Esophagus squamous epithelium (tissue), 5 donors: ENCODE data around the gene LIX1L. TPM values are rescaled to one million over a fixed set of nuclear protein-coding genes. Genes with fewer than 3 reads are reported as not detected.
A peak's percentile ranks its signal among the peaks of the same experiment; 100 is the strongest.

ENCODE experiments used
- DNase-seq: peaks from one replicate; lab custom pipeline; 2025; lab: John Stamatoyannopoulos, UW
- H3K27ac ChIP-seq, 4 donors: fragments of 200-600 bp; sonication (generic); one replicate each; pipeline ENCODE4 v1.5.1; 2016 to 2019; ENCODE audit warnings: mild to moderate bottlenecking in 1 of 4
- H3K27me3 ChIP-seq, 4 donors: fragments of 200-600 bp; sonication (generic); 1 replicate in 3 of 4; 2 replicates in 1 of 4; pipeline versions ENCODE4 v1.5.1 to v1.6.0; 2017 to 2021; ENCODE audit warnings: antibody characterized with exemption in 1 of 4
- H3K36me3 ChIP-seq, 3 donors: fragments of 200-600 bp; sonication (generic); one replicate each; pipeline ENCODE4 v1.5.1; 2016 to 2019
- H3K4me1 ChIP-seq, 3 donors: fragments of 200-600 bp; sonication (generic); one replicate each; pipeline ENCODE4 v1.5.1; 2017 to 2019
- H3K4me3 ChIP-seq, 4 donors: fragments of 200-600 bp; sonication (generic); 1 replicate in 3 of 4; 2 replicates in 1 of 4; pipeline ENCODE4 v1.5.1; 2016 to 2019; ENCODE audit warnings: mild to moderate bottlenecking in 2 of 4, moderate library complexity in 1 of 4
- H3K9me3 ChIP-seq, 3 donors: fragments of 200-600 bp; sonication (generic); one replicate each; pipeline ENCODE4 v1.5.1; 2016 to 2019
- POLR2A ChIP-seq, 4 donors: fragments of 450-650 bp; IDR thresholded peaks; one replicate each; pipeline ENCODE4 v1.6.1; 2017; ENCODE audit warnings: antibody characterized with exemption in 4 of 4, mild to moderate bottlenecking in 4 of 4, moderate library complexity in 3 of 4
- WGBS, 2 donors: methylation state at CpG; one replicate each; pipeline ENCODE4 v1.1.5; 2018; 5-methylcytosine and 5-hydroxymethylcytosine counted together
- intact Hi-C: fragments of 100-400 bp; cut with DNase I; formaldehyde crosslinking; loops from one replicate; pipeline ENCODE4 v1.15.0; 2022
- total RNA-seq, 4 donors: library from RNA; depleted of rRNA; stranded (reverse); fragments of >200 nt; gene quantifications; one replicate each; pipeline ENCODE4 v1.1.0, GENCODE V29; 2016
- TF ChIP-seq, protein P1 (sequence below), 6 experiments: fragments of 450-650 bp in 4 of 6; fragments of 200-600 bp in 2 of 6; sonication (generic) in 2 of 6; IDR thresholded peaks; one replicate each; pipeline ENCODE4 v1.5.1; 2016 to 2019; ENCODE audit warnings: antibody characterized with exemption in 6 of 6, mild to moderate bottlenecking in 4 of 6, moderate library complexity in 4 of 6
- donor health status: DM: yes; HTN: yes; CAD: no.

The LIX1L gene
- total RNA-seq, 4 donors from 2014 or later: 1.9 to 12.2 (median 5.9) TPM

DNA sequence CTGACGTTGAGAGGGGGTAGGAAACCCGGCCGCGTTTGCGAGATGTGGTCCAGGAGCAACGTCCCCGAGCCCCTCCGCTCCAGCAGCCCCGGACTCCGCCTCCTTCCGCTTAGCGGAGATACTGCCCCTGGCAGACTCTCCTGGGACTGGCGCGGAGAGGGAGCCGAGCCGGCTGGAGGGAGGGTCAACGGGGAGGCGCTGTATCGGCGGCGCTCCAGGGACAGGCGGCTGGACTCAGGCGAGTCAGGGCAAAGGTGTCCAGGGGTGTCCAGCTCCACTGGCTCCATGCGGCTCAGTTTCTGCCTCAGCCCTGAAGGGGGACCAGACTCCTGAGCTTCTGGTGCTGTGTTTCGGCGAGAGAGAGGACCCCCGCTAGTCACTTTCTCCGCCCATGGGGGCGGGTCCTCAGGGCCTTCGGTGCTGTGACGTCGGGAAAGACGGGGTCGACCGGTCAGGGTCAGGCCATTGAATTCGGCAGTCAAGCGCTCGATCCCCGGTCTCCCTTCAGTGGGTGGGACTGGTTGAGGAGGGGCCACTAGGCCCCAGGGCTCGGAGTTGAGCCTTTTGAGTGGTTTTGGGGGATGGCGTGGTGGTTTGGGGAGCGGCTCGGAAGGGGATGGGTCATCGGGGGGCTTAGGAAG lies 2.8 kb upstream of the LIX1L start:
- Histone ChIP-seq H3K36me3 (no peaks in the 10 kb centered on the region), H3K27me3 (peaks cover 0 to 10% (median 0%) of the 10 kb centered on the region in 4 donors), H3K4me1 (peaks cover 30 to 97% (median 47%) of the 10 kb centered on the region in 3 donors), H3K4me3 (peak overlapping the region; percentile 37 to 79 (median 62)), H3K27ac (peak overlapping the region; percentile 68 to 96 (median 92)), H3K9me3 (no peaks in the 10 kb centered on the region)
- WGBS, 2 donors: no CpG with 5 or more reads among the region's 44 CpGs
- DNase-seq: no peak
- TF ChIP-seq, protein P1, sequence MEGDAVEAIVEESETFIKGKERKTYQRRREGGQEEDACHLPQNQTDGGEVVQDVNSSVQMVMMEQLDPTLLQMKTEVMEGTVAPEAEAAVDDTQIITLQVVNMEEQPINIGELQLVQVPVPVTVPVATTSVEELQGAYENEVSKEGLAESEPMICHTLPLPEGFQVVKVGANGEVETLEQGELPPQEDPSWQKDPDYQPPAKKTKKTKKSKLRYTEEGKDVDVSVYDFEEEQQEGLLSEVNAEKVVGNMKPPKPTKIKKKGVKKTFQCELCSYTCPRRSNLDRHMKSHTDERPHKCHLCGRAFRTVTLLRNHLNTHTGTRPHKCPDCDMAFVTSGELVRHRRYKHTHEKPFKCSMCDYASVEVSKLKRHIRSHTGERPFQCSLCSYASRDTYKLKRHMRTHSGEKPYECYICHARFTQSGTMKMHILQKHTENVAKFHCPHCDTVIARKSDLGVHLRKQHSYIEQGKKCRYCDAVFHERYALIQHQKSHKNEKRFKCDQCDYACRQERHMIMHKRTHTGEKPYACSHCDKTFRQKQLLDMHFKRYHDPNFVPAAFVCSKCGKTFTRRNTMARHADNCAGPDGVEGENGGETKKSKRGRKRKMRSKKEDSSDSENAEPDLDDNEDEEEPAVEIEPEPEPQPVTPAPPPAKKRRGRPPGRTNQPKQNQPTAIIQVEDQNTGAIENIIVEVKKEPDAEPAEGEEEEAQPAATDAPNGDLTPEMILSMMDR (IDR thresholded peaks at IDR 0.05): peak in 2 of 6 experiments; percentile 14 to 17
- peak in 2 of 4 donors; percentile 27 to 73 for TF ChIP-seq POLR2A (IDR thresholded peaks at IDR 0.05)
- intact Hi-C loops: loop anchor here (5.0 kb wide), 1 partner anchor 43 kb away; the partner anchor contains the start of gene PEX11B

DNA sequence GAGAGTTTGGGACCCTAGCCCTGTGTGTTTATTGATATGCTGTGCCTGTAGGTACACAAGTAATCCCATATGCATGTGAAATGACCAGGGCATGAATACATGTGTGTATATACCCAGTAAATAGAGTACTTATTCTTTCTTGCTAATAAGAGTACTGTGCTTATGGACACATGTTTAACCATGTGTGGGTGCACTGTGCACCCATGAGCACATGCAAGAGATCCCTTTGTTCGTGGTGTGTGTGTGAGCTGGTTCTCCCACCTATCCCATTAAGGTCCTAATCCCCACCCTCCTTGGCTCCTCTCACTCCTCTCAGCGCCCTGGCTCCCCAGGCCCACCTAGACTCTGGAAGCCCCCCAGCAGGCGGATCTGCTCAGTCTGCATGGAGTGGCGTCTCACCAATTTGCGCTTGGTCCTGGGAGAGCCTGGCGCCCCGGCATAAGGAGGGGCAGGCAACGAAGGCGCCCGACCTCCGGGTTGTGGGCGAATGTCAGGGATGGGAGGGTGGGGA lies 2.2 kb upstream of the LIX1L start:
- DNase-seq: no peak
- intact Hi-C loops: loop anchor here (5.0 kb wide), 1 partner anchor 43 kb away; the partner anchor contains the start of gene PEX11B
- TF ChIP-seq, protein P1 (IDR thresholded peaks at IDR 0.05): no peak
- no peak for TF ChIP-seq POLR2A (IDR thresholded peaks at IDR 0.05)

DNA sequence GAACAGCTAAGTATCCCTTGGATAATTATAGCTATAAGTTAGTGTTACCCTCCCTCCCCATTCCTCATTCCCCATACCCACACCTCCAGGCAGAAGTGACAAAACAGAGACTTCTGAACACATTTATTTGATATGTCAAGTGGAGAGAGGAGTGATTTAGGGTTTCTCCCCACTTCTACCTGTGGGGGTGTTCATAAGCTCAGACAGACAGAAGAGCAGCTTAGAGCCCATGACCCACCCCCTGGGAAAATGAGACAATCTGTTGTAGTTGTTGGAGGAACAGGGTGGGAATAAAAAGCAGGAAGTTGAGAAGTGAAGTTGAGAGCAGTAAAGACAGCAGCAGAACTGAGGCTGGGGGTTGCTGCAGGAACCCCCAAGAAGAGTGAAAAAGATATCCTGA lies 1.5 kb upstream of the LIX1L start:
- Histone ChIP-seq H3K4me3 (no peak overlapping the region), H3K36me3 (no peaks in the 10 kb centered on the region), H3K27me3 (peaks cover 0 to 10% (median 0%) of the 10 kb centered on the region in 4 donors), H3K9me3 (no peaks in the 10 kb centered on the region), H3K4me1 (peaks cover 30 to 98% (median 56%) of the 10 kb centered on the region in 3 donors), H3K27ac (peak overlapping the region in 3 of 4 donors; percentile 89 to 96 (median 94))
- intact Hi-C loops: no loop called here
- no peak for DNase-seq
- TF ChIP-seq, protein P1 (IDR thresholded peaks at IDR 0.05): no peak
- TF ChIP-seq POLR2A (IDR thresholded peaks at IDR 0.05): no peak

More for the DNA sequence above, 2.2 kb upstream of the LIX1L start:
- WGBS, 2 donors: 40 to 60% methylated on average over 1 of the region's 12 CpGs
- Histone ChIP-seq H3K4me3 (peak overlapping the region; percentile 37 to 79 (median 62)), H3K9me3 (no peaks in the 10 kb centered on the region), H3K27ac (peak overlapping the region; percentile 68 to 96 (median 92)), H3K36me3 (no peaks in the 10 kb centered on the region), H3K27me3 (peaks cover 0 to 10% (median 0%) of the 10 kb centered on the region in 4 donors), H3K4me1 (peaks cover 30 to 97% (median 53%) of the 10 kb centered on the region in 3 donors)

DNA sequence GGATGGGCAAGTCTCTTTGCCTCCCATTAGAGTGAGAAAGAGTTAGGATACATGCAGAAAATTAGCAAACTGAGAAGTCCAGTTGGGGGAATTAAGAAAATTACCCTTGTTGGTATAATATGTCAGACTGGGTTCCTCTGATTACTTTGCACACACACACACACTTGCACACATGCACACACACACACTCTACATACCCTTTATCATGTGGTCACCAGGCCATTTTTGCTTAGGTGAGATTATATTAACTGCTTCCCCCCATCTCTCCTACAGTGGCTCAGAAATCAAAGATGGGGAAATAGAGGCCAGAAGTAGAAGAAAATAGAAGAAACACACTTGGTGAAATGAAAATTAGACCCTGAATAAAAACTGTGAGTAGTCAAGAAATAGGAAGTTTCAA lies 917 bp upstream of the LIX1L start:
- Histone ChIP-seq H3K27ac (peak overlapping the region in 3 of 4 donors; percentile 94 to 100 (median 96)), H3K4me1 (peaks cover 25 to 98% (median 53%) of the 10 kb centered on the region in 3 donors), H3K9me3 (no peaks in the 10 kb centered on the region), H3K4me3 (no peak overlapping the region), H3K27me3 (peaks cover 0 to 10% (median 0%) of the 10 kb centered on the region in 4 donors), H3K36me3 (no peaks in the 10 kb centered on the region)
- DNase-seq: no peak
- TF ChIP-seq, protein P1 (IDR thresholded peaks at IDR 0.05): no peak
- no peak for TF ChIP-seq POLR2A (IDR thresholded peaks at IDR 0.05)
- intact Hi-C loops: no loop called here
